Lung (tissue), 12 donors: ENCODE measurements around the gene CBFA2T2. TPM values are rescaled to one million over a fixed set of nuclear protein-coding genes. Genes with fewer than 3 reads are reported as not detected.

Experiments used
- ATAC-seq: fragments of 200-7000 bp; cut with Tn5 transposase; one replicate; pipeline ENCODE4 v1.9.1; 2020; ENCODE audit warnings: moderate number of reproducible peaks; ENCODE audit not compliant: insufficient read depth, low FRiP score
- DNase-seq, 3 donors: peaks; one replicate each; pipeline ENCODE4 v3.0.0-alpha.2; 2013 to 2017
- H3K27ac ChIP-seq, 2 donors: one replicate each; pipeline ENCODE4 v1.5.1; 2013; ENCODE audit warnings: mild to moderate bottlenecking in 2 of 2, moderate library complexity in 2 of 2, control low read depth in 1 of 2, inconsistent platforms in 1 of 2, low read depth in 1 of 2, low read length in 1 of 2
- H3K27me3 ChIP-seq, 3 donors: one replicate each; pipeline ENCODE4 v1.5.1; 2013; ENCODE audit warnings: low read length in 2 of 3; ENCODE audit not compliant: control insufficient read depth in 3 of 3, insufficient read depth in 3 of 3
- H3K36me3 ChIP-seq, 4 donors: one replicate each; pipeline ENCODE4 v1.5.1; 2013; ENCODE audit warnings: low read length in 4 of 4, mild to moderate bottlenecking in 1 of 4, moderate library complexity in 1 of 4; ENCODE audit not compliant: control insufficient read depth in 4 of 4, insufficient read depth in 4 of 4
- H3K4me1 ChIP-seq, 5 donors: one replicate each; pipeline ENCODE4 v1.5.1; 2013; ENCODE audit warnings: low read length in 5 of 5, mild to moderate bottlenecking in 2 of 5, moderate library complexity in 1 of 5; ENCODE audit not compliant: control insufficient read depth in 5 of 5, insufficient read depth in 5 of 5
- H3K4me3 ChIP-seq: one replicate; pipeline ENCODE4 v1.5.1; 2013; ENCODE audit warnings: mild to moderate bottlenecking, control low read depth, moderate library complexity
- H3K9ac ChIP-seq, 2 donors: one replicate each; pipeline ENCODE4 v1.5.1; 2013; ENCODE audit warnings: low read length in 2 of 2, control low read depth in 1 of 2; ENCODE audit not compliant: insufficient read depth in 1 of 2
- H3K9me3 ChIP-seq, 4 donors: one replicate each; pipeline ENCODE4 v1.5.1; 2013; ENCODE audit warnings: low read length in 3 of 4, mild to moderate bottlenecking in 1 of 4, moderate library complexity in 1 of 4; ENCODE audit not compliant: control insufficient read depth in 4 of 4, insufficient read depth in 3 of 4
- WGBS, 2 donors: extraction: QIAGEN DNeasy Blood & Tissue Kit; methylation state at CpG; one replicate each; pipeline ENCODE4 v1.1.7; 2013; 5-methylcytosine and 5-hydroxymethylcytosine counted together
- polyA plus RNA-seq, 2 donors: library from polyadenylated mRNA; stranded (reverse); fragments of 200-250 nt; gene quantifications; one replicate each; pipeline ENCODE4 v1.2.1, GENCODE V29; 2013
- total RNA-seq, 2 donors: library from RNA; depleted of rRNA in 1 of 2; stranded (reverse); fragments of >200 nt in 1 of 2; gene quantifications; one replicate each; pipeline ENCODE4 v1.2.1, GENCODE V29; 2014 to 2021
- TF ChIP-seq, protein P1 (sequence below): IDR thresholded peaks from 2 replicates; pipeline ENCODE4 v1.5.1; 2012; ENCODE audit warnings: mild to moderate bottlenecking; ENCODE audit errors: control extremely low read depth, extremely low read depth
- donor health status: control.
- donor health status: control.
- donor health status: Bipolar disorder and iron deficiency.
- donor health status: healthy.
- donor health status: DM: yes; HTN: yes; CAD: no.

The CBFA2T2 gene
- total and polyA plus RNA-seq, 4 donors = 5.1 to 19.1 (median 8.2) TPM

DNA sequence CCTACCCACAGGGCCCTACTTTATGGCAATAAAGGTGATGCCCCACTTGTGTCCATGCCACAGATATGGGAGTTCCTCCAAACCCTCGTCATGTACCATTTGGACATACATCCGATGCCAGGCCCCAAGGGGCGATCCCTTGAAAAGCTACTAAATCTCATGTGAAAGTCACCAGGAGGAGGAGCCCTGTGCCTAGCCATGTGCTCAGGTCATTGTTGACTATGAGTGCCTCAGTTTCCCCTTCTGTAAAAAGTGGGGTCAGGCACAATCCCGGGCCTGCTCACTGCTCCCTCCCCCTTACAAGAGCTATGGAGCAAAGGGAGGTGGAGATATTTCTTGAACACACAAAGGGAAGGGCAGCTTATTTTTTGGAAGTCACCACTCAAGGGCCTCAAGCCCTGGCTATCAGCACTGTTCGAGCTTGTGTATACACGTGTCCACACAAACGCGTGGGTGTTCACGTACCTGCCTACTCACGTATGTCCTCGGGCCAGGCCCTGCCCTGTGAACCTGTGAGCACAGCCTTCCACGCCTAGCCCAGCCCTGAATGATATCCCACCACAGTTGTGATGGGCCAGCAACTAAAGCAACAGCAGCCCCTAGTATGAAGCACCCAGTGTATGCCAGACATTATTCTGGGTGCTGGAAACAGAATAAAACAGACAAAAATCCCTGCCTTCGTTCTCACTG, 178.7 kb downstream of the CBFA2T2 start:
- Histone ChIP-seq H3K4me1 (peaks cover 0 to 47% (median 18%) of the 10 kb centered on the region in 5 donors), H3K9me3 (no peaks in the 10 kb centered on the region), H3K4me3 (no peak overlapping the region), H3K27ac (no peak overlapping the region), H3K9ac (no peak overlapping the region), H3K27me3 (no peaks in the 10 kb centered on the region), H3K36me3 (peaks cover 0 to 6% (median 4%) of the 10 kb centered on the region in 4 donors)
- WGBS, 2 donors = 79 to 87% methylated on average over 13 of the region's 13 CpGs
- ATAC-seq (no peak), DNase-seq (no peak)
- TF ChIP-seq, protein P1, sequence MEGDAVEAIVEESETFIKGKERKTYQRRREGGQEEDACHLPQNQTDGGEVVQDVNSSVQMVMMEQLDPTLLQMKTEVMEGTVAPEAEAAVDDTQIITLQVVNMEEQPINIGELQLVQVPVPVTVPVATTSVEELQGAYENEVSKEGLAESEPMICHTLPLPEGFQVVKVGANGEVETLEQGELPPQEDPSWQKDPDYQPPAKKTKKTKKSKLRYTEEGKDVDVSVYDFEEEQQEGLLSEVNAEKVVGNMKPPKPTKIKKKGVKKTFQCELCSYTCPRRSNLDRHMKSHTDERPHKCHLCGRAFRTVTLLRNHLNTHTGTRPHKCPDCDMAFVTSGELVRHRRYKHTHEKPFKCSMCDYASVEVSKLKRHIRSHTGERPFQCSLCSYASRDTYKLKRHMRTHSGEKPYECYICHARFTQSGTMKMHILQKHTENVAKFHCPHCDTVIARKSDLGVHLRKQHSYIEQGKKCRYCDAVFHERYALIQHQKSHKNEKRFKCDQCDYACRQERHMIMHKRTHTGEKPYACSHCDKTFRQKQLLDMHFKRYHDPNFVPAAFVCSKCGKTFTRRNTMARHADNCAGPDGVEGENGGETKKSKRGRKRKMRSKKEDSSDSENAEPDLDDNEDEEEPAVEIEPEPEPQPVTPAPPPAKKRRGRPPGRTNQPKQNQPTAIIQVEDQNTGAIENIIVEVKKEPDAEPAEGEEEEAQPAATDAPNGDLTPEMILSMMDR = no peak

GRCh38 chr20:33669224-33669623, 179.3 kb downstream of the CBFA2T2 start:
- DNase-seq (no peak), ATAC-seq (no peak)
- Histone ChIP-seq H3K9ac (no peak overlapping the region), H3K4me1 (peaks cover 0 to 45% (median 14%) of the 10 kb centered on the region in 5 donors), H3K27ac (no peak overlapping the region), H3K9me3 (no peaks in the 10 kb centered on the region), H3K4me3 (no peak overlapping the region), H3K27me3 (no peaks in the 10 kb centered on the region), H3K36me3 (peaks cover 0 to 6% (median 4%) of the 10 kb centered on the region in 4 donors)
- WGBS, 2 donors = 97 to 98% methylated on average over 5 of the region's 5 CpGs
- TF ChIP-seq, protein P1 = no peak

DNA sequence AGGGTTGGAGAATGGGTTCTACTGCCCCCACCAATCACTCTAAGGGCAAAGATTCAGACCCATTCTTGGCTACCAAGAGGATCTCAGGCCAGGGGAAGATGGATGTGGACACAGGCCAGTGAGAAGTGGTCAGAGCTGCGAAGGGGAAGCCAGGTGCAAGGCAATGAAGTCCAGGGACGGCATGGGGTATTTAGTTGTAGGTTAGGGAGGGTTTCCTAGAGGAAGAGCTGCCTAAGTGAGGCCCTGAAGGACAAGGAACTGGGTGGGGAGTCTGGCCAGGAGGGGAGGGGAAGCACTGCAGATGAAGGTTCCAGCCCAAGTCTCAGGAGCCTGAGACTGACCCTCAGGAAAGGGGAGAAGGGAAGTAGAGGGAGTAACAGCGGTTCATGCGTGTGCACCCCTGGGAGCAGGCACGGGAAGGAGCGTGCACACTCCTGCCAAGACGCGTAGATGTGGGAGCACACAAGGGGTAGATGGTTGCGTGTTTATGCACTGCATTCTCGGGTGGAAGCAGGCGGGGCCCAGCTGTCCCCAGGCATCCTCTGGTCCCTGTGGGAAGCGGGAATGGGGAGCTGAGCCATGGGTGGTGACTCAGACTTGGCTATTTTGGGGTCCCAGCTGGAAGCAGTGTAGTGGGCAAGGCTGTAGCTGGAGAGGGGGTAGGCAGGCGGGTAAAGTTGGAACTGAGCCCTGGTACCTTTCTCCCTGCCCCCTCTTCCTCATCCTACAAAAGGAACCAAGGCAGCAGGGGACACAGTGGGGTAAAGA, 180.2 kb downstream of the CBFA2T2 start:
- 86 to 88% methylated on average over 13 of the region's 13 CpGs for WGBS, 2 donors
- ATAC-seq (no peak), DNase-seq (no peak)
- Histone ChIP-seq H3K9me3 (no peaks in the 10 kb centered on the region), H3K27me3 (no peaks in the 10 kb centered on the region), H3K9ac (no peak overlapping the region), H3K4me3 (no peak overlapping the region), H3K4me1 (peaks cover 0 to 48% (median 21%) of the 10 kb centered on the region in 5 donors), H3K36me3 (peaks cover 0 to 6% (median 4%) of the 10 kb centered on the region in 4 donors), H3K27ac (no peak overlapping the region)
- TF ChIP-seq, protein P1 = no peak
